HCT116 (cell line): ENCODE results near the gene ORC3.
"Not testable (repeated sequence)": the region's sequence is repeated elsewhere in the genome, so short reads cannot be mapped to it uniquely, and the experiment has no call there.

Source experiments
- CTCF ChIP-seq, 3 experiments: fragments of 200-600 bp in 1 of 3; sonication (generic) in 1 of 3; IDR thresholded peaks in 2 of 3; conservative IDR thresholded peaks in 1 of 3; 2 replicates each; pipeline ENCODE4 v1.5.1; 2012 to 2017; ENCODE audit warnings: low read depth in 2 of 3, low read length in 2 of 3, antibody characterized with exemption in 1 of 3, borderline replicate concordance in 1 of 3, control low read depth in 1 of 3, mild to moderate bottlenecking in 1 of 3, mixed read lengths in 1 of 3, mixed run types in 1 of 3, moderate library complexity in 1 of 3; ENCODE audit not compliant: insufficient read depth in 1 of 3
- EGR1 ChIP-seq: IDR thresholded peaks from 2 replicates; pipeline ENCODE4 v1.6.1; 2012; ENCODE audit warnings: low read depth
- EZH2 ChIP-seq: fragments of 200-600 bp; sonication (generic); IDR thresholded peaks from 2 replicates; pipeline ENCODE4 v1.6.1; 2017; ENCODE audit warnings: antibody characterized with exemption, mixed run types
- EZH2phosphoT487 ChIP-seq: fragments of 200-600 bp; IDR thresholded peaks from 2 replicates; pipeline ENCODE4 v1.6.1; 2018; ENCODE audit warnings: antibody characterized with exemption, borderline replicate concordance
- JUND ChIP-seq: IDR thresholded peaks from 2 replicates; pipeline ENCODE4 v1.6.1; 2012
- MAX ChIP-seq: IDR thresholded peaks from 2 replicates; pipeline ENCODE4 v1.6.1; 2012
- POLR2A ChIP-seq: IDR thresholded peaks from 2 replicates; pipeline ENCODE4 v1.7.0; 2011; ENCODE audit warnings: borderline replicate concordance; ENCODE audit not compliant: insufficient read depth, insufficient read length; ENCODE audit errors: extremely low read depth
- POLR2AphosphoS5 ChIP-seq: IDR thresholded peaks from 2 replicates; pipeline ENCODE4 v1.6.1; 2011; ENCODE audit warnings: mild to moderate bottlenecking, low read depth, low read length, moderate library complexity
- RAD21 ChIP-seq: IDR thresholded peaks from 2 replicates; pipeline ENCODE4 v1.6.1; 2012; ENCODE audit warnings: low read depth, mild to moderate bottlenecking
- REST ChIP-seq: IDR thresholded peaks from 2 replicates; pipeline ENCODE4 v1.6.1; 2012; ENCODE audit warnings: low read depth
- SIN3A ChIP-seq: IDR thresholded peaks from 2 replicates; pipeline ENCODE4 v1.6.1; 2012; ENCODE audit warnings: low read depth
- SRF ChIP-seq: IDR thresholded peaks from 2 replicates; pipeline ENCODE4 v1.6.1; 2012; ENCODE audit warnings: low read depth
- YY1 ChIP-seq: IDR thresholded peaks from 2 replicates; pipeline ENCODE4 v1.6.1; 2011; ENCODE audit warnings: low read length, low read depth, moderate library complexity, mild to moderate bottlenecking; ENCODE audit not compliant: insufficient replicate concordance; ENCODE audit errors: extremely low read depth
- ZFX ChIP-seq: fragments of 450-650 bp; IDR thresholded peaks from 2 replicates; pipeline ENCODE4 v1.6.1; 2017

- not testable (repeated sequence) for TF ChIP-seq POLR2A; RAD21; CTCF (IDR thresholded peaks at IDR 0.05 in 2 of 3, conservative IDR thresholded peaks at IDR 0.05 in 1 of 3; ENCODE audit: borderline replicate concordance in 1 of 3, insufficient read depth in 1 of 3, low read depth in 2 of 3, low read length in 2 of 3); POLR2AphosphoS5; SIN3A; SRF; EZH2; EGR1; EZH2phosphoT487; YY1; REST; MAX; ZFX; JUND
Observed at GRCh38 chr6:87686636-87687205, 96.8 kb downstream of the ORC3 start.
